HPDE6-E6E7 (cell line): Measurements from ENCODE around the gene RAD51B.
"Not testable (repeated sequence)": the region's sequence is repeated elsewhere in the genome, so short reads cannot be mapped to it uniquely, and the experiment has no call there.

ENCODE experiments used
- DNase-seq: peaks from one replicate; pipeline ENCODE4 v3.0.0; 2011; ENCODE audit warnings: missing footprints; ENCODE audit errors: extremely low spot score

Gene RAD51B

GRCh38 chr14:68426661-68427549 lies 607.3 kb downstream of the RAD51B start:
- no peak for DNase-seq

GRCh38 chr14:68427550-68427890 lies 607.9 kb downstream of the RAD51B start:
- DNase-seq = no peak

- not testable (repeated sequence) for DNase-seq
Observed at GRCh38 chr14:68428900-68429299, 609.3 kb downstream of the RAD51B start.

GRCh38 chr14:68434173-68434572 lies 614.6 kb downstream of the RAD51B start:
- not testable (repeated sequence) for DNase-seq

- not testable (repeated sequence) for DNase-seq
Observed at GRCh38 chr14:68435631-68436030, 616.1 kb downstream of the RAD51B start.

GRCh38 chr14:68439676-68440075 lies 620.1 kb downstream of the RAD51B start:
- no peak for DNase-seq

GRCh38 chr14:68440820-68441219 lies 621.2 kb downstream of the RAD51B start:
- no peak for DNase-seq

- DNase-seq = no peak
Observed at GRCh38 chr14:68441542-68441941, 622.0 kb downstream of the RAD51B start.

GRCh38 chr14:68442828-68443629 lies 623.5 kb downstream of the RAD51B start:
- no peak for DNase-seq

GRCh38 chr14:68444449-68445168 lies 625.0 kb downstream of the RAD51B start:
- DNase-seq = no peak

- no peak for DNase-seq
Observed at GRCh38 chr14:68446243-68447040, 626.9 kb downstream of the RAD51B start.

- no peak for DNase-seq
Observed at GRCh38 chr14:68447581-68448251, 628.1 kb downstream of the RAD51B start.

GRCh38 chr14:68448252-68448902 lies 628.8 kb downstream of the RAD51B start:
- DNase-seq = no peak

GRCh38 chr14:68449561-68450181 lies 630.1 kb downstream of the RAD51B start:
- DNase-seq = no peak

GRCh38 chr14:68450391-68451120 lies 631.0 kb downstream of the RAD51B start:
- no peak for DNase-seq

GRCh38 chr14:68451696-68452373 lies 632.3 kb downstream of the RAD51B start:
- DNase-seq = no peak

GRCh38 chr14:68458253-68458652 lies 638.7 kb downstream of the RAD51B start:
- DNase-seq = no peak

- no peak for DNase-seq
Observed at GRCh38 chr14:68458840-68459469, 639.4 kb downstream of the RAD51B start.
